K562 (cell line): ENCODE data around the gene TSHR. TPM values are rescaled to one million over a fixed set of nuclear protein-coding genes. Genes with fewer than 3 reads are reported as not detected.

Experiments used
- BHLHE40 ChIP-seq: IDR thresholded peaks from 2 replicates; pipeline ENCODE4 v1.6.1; 2011; ENCODE audit warnings: low read length, improper control_type of control experiment
- CEBPG ChIP-seq, 3 experiments: fragments of 200-800 bp in 1 of 3; sonication (Bioruptor generic) in 1 of 3; sonication (generic) in 1 of 3; formaldehyde crosslinking in 1 of 3; IDR thresholded peaks in 2 of 3; conservative IDR thresholded peaks in 1 of 3; 2 replicates each; pipeline versions ENCODE4 v1.6.1 to v1.8.0; 2016 to 2022; ENCODE audit warnings: missing compliant biosample characterization in 2 of 3, missing genetic modification characterization in 2 of 3, mild to moderate bottlenecking in 1 of 3, missing genetic modification reagents in 1 of 3
- CXXC5 ChIP-seq: fragments of 250-450 bp; sonication (Bioruptor Pico); IDR thresholded peaks from 2 replicates; pipeline ENCODE4 v1.8.0; 2022; ENCODE audit warnings: inconsistent platforms, mild to moderate bottlenecking, moderate library complexity
- DPF2 ChIP-seq: fragments of 450-650 bp; IDR thresholded peaks from 2 replicates; pipeline ENCODE4 v1.6.1; 2016
- EP400 ChIP-seq: fragments of 450-650 bp; IDR thresholded peaks from 2 replicates; pipeline ENCODE4 v1.6.1; 2017; ENCODE audit warnings: antibody characterized with exemption, mild to moderate bottlenecking, moderate library complexity
- FOXA1 ChIP-seq: fragments of 450-650 bp; IDR thresholded peaks from 2 replicates; pipeline ENCODE4 v1.6.1; 2016; ENCODE audit warnings: mild to moderate bottlenecking, borderline replicate concordance
- HDAC3 ChIP-seq: fragments of 450-650 bp; IDR thresholded peaks from 2 replicates; pipeline ENCODE4 v1.6.1; 2018; ENCODE audit warnings: borderline replicate concordance, mild to moderate bottlenecking, moderate library complexity; ENCODE audit not compliant: partially characterized antibody
- HMG20B ChIP-seq: fragments of 250-450 bp; sonication (Bioruptor Pico); IDR thresholded peaks from 2 replicates; pipeline ENCODE4 v1.5.0; 2021; ENCODE audit warnings: mild to moderate bottlenecking
- JUND ChIP-seq, 2 experiments: IDR thresholded peaks; 2 replicates in 1 of 2; 3 replicates in 1 of 2; pipeline ENCODE4 v1.6.1; 2011; ENCODE audit warnings: borderline replicate concordance in 2 of 2, low read depth in 2 of 2, low read length in 2 of 2, improper control_type of control experiment in 1 of 2, missing biosample characterization in 1 of 2, missing genetic modification characterization in 1 of 2, missing genetic modification reagents in 1 of 2
- L3MBTL2 ChIP-seq: fragments of 450-650 bp; IDR thresholded peaks from 2 replicates; pipeline ENCODE4 v1.6.1; 2016; ENCODE audit warnings: mild to moderate bottlenecking, moderate library complexity
- MCM5 ChIP-seq: fragments of 450-650 bp; IDR thresholded peaks from 2 replicates; pipeline ENCODE4 v1.6.1; 2016; ENCODE audit warnings: low read depth
- MEIS2 ChIP-seq: fragments of 450-650 bp; IDR thresholded peaks from 2 replicates; pipeline ENCODE4 v1.6.1; 2014; ENCODE audit warnings: mild to moderate bottlenecking; ENCODE audit not compliant: partially characterized antibody
- MYNN ChIP-seq, 2 experiments: sonication (generic); formaldehyde crosslinking in 1 of 2; IDR thresholded peaks; 2 replicates each; pipeline versions ENCODE4 v1.5.0 to v1.6.1; 2016 to 2020; ENCODE audit warnings: antibody characterized with exemption in 1 of 2, missing genetic modification reagents in 1 of 2
- NFIX ChIP-seq: fragments of 250-450 bp; sonication (Bioruptor Pico); IDR thresholded peaks from 2 replicates; pipeline ENCODE4 v1.4.0; 2020; ENCODE audit warnings: low read depth, mild to moderate bottlenecking, moderate library complexity
- NFYB ChIP-seq: IDR thresholded peaks from 2 replicates; pipeline ENCODE4 v1.6.1; 2011; ENCODE audit warnings: mild to moderate bottlenecking, moderate library complexity; ENCODE audit not compliant: insufficient read length; ENCODE audit errors: extremely low read depth
- PCBP2 ChIP-seq: fragments of 200-400 bp; formaldehyde crosslinking; IDR thresholded peaks from 2 replicates; pipeline ENCODE4 v1.6.1; 2018; ENCODE audit warnings: low read length, low read depth, mild to moderate bottlenecking, moderate library complexity; ENCODE audit not compliant: poor library complexity, severe bottlenecking
- POLR3G ChIP-seq: IDR thresholded peaks from 2 replicates; pipeline ENCODE4 v1.6.1; 2011; ENCODE audit not compliant: insufficient read length, insufficient replicate concordance; ENCODE audit errors: extremely low read depth
- RBM34 ChIP-seq: fragments of 200-400 bp; formaldehyde crosslinking; IDR thresholded peaks from 2 replicates; pipeline ENCODE4 v1.6.1; 2018; ENCODE audit warnings: low read length, borderline replicate concordance; ENCODE audit not compliant: insufficient read depth
- SAFB ChIP-seq: fragments of 200-400 bp; formaldehyde crosslinking; IDR thresholded peaks from 2 replicates; pipeline ENCODE4 v1.6.1; 2017; ENCODE audit warnings: low read depth, low read length, borderline replicate concordance
- SIN3B ChIP-seq: fragments of 450-650 bp; IDR thresholded peaks from 2 replicates; pipeline ENCODE4 v1.6.1; 2017; ENCODE audit warnings: low read depth, mild to moderate bottlenecking, moderate library complexity
- SOX6 ChIP-seq: fragments of 450-650 bp; IDR thresholded peaks from 2 replicates; pipeline ENCODE4 v1.6.1; 2014; ENCODE audit warnings: mild to moderate bottlenecking
- TEAD4 ChIP-seq, 2 experiments: sonication (generic) in 1 of 2; formaldehyde crosslinking in 1 of 2; IDR thresholded peaks; 2 replicates each; pipeline versions ENCODE4 v1.6.1 to v1.8.0; 2012 to 2022; ENCODE audit warnings: borderline replicate concordance in 1 of 2, inconsistent platforms in 1 of 2, low read length in 1 of 2, mild to moderate bottlenecking in 1 of 2, missing genetic modification reagents in 1 of 2
- TRIM28 ChIP-seq: fragments of 450-650 bp; IDR thresholded peaks from 2 replicates; pipeline ENCODE4 v1.6.1; 2017
- ZC3H8 ChIP-seq: fragments of 450-650 bp; IDR thresholded peaks from 2 replicates; pipeline ENCODE4 v1.6.1; 2017
- ZEB2 ChIP-seq: fragments of 450-650 bp; IDR thresholded peaks from 2 replicates; pipeline ENCODE4 v1.6.1; 2016
- ZKSCAN8 ChIP-seq: fragments of 200-800 bp; sonication (Bioruptor generic); IDR thresholded peaks from 2 replicates; pipeline ENCODE4 v1.6.1; 2016; ENCODE audit warnings: missing genetic modification characterization, missing compliant biosample characterization
- ZNF239 ChIP-seq: fragments of 250-450 bp; sonication (Bioruptor Pico); IDR thresholded peaks from 2 replicates; pipeline ENCODE4 v1.4.0; 2020; ENCODE audit warnings: mild to moderate bottlenecking
- polyA plus RNA-seq, 8 experiments: library from polyadenylated mRNA; depleted of rRNA in 4 of 8; stranded (reverse) in 5 of 8; unstranded in 3 of 8; fragments of >200 nt; fragmentation: Nextera tagmentation in 2 of 8; fragmentation: Illumina TruSeq in 1 of 8; extraction: Ambion mirVana in 2 of 8; extraction: Trizol in 1 of 8; gene quantifications; 2 replicates each; pipeline versions ENCODE4 v1.2.1 to v1.2.3, GENCODE V29; 2011 to 2014; ENCODE audit warnings: inconsistent platforms in 1 of 8, missing spikeins in 1 of 8
- total RNA-seq, 7 experiments: library from RNA; depleted of rRNA in 6 of 7; stranded (reverse); fragments of >200 nt in 6 of 7; fragmentation: Illumina TruSeq in 2 of 7; extraction: Trizol in 2 of 7; gene quantifications; 2 replicates each; pipeline versions ENCODE4 v1.2.1 to v1.2.3, GENCODE V29; 2011 to 2021; ENCODE audit warnings: low replicate concordance in 1 of 7
- TF ChIP-seq, protein P1 (sequence below): fragments of 250-450 bp; sonication (Bioruptor Pico); IDR thresholded peaks from 2 replicates; pipeline ENCODE4 v1.6.1; 2021; ENCODE audit warnings: mild to moderate bottlenecking
- TF ChIP-seq, protein P2 (sequence below): fragments of 250-450 bp; sonication (Bioruptor Pico); IDR thresholded peaks from 2 replicates; pipeline ENCODE4 v1.5.0; 2021

The TSHR gene
- total and polyA plus RNA-seq, 9 of the 15 experiments (the other 6 are each of a cell fraction or from before 2014, with no cell fraction given) = 0.01 to 0.10 TPM; not detected in 7

DNA sequence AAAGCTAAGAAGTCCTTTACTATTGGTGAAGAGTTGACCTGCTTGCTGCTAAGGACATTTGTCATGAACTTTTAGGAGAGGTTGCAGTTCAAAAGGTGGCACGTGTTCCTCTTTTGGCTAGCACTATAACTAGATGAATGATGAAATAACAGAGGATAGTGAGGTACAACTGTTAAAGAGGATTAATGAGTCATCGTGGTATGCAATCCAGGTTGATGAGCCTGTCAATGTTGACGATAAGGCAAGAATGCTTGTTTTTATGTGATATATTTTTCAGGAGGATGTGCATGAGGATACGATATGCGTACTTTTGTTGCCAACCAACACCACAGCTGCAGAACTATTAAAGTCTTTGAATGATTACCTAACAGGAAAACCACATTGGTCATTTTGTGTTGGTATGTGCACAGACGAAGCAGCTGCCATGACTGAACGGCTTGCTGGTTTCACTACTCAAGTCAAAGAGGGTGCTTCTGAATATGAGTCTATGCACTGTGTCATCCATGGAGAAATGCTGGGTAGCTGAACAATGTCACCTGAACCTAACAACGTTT, 24.5 kb upstream of the TSHR start (continued):
- no peak for TF ChIP-seq ZKSCAN8 (CRISPR knock-in tag)
- TF ChIP-seq JUND (IDR thresholded peaks at IDR 0.05; ENCODE audit: borderline replicate concordance, low read depth, low read length) = peak; percentile 85
- peak; percentile 81 for TF ChIP-seq JUND (tag; IDR thresholded peaks at IDR 0.05; ENCODE audit: borderline replicate concordance, low read depth, low read length)
- peak; percentile 87 for TF ChIP-seq MEIS2
- TF ChIP-seq L3MBTL2 = peak; percentile 59; the same call in 1 of the 2 replicates
- no peak for TF ChIP-seq MCM5
- TF ChIP-seq FOXA1 = no peak
- no peak for TF ChIP-seq MYNN (IDR thresholded peaks at IDR 0.05)
- no peak for TF ChIP-seq MYNN (CRISPR knock-in tag; IDR thresholded peaks at IDR 0.05)
- peak; percentile 67 for TF ChIP-seq TEAD4 (IDR thresholded peaks at IDR 0.05; ENCODE audit: low read length)
- no peak for TF ChIP-seq TEAD4 (CRISPR knock-in tag; IDR thresholded peaks at IDR 0.05; ENCODE audit: borderline replicate concordance)
- TF ChIP-seq SAFB = no peak
- TF ChIP-seq PCBP2 = no peak
- TF ChIP-seq POLR3G = no peak
- peak; percentile 31; the same call in 1 of the 2 replicates for TF ChIP-seq SOX6
- TF ChIP-seq EP400 = peak; percentile 46; the same call in 1 of the 2 replicates
- no peak for TF ChIP-seq ZNF239 (CRISPR knock-in tag)
- no peak for TF ChIP-seq NFIX (CRISPR knock-in tag)
- TF ChIP-seq ZC3H8 = no peak
- TF ChIP-seq CXXC5 (CRISPR knock-in tag) = peak; percentile 24; the same call in 1 of the 2 replicates
- TF ChIP-seq TRIM28 = no peak
- TF ChIP-seq, protein P1, sequence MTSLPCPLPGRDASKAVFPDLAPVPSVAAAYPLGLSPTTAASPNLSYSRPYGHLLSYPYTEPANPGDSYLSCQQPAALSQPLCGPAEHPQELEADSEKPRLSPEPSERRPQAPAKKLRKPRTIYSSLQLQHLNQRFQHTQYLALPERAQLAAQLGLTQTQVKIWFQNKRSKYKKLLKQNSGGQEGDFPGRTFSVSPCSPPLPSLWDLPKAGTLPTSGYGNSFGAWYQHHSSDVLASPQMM = no peak
- TF ChIP-seq NFYB = no peak
- no peak for TF ChIP-seq HDAC3
- no peak for TF ChIP-seq SIN3B
- TF ChIP-seq HMG20B = no peak
- peak; percentile 65; the same call in 1 of the 2 replicates for TF ChIP-seq BHLHE40
- TF ChIP-seq, protein P2, sequence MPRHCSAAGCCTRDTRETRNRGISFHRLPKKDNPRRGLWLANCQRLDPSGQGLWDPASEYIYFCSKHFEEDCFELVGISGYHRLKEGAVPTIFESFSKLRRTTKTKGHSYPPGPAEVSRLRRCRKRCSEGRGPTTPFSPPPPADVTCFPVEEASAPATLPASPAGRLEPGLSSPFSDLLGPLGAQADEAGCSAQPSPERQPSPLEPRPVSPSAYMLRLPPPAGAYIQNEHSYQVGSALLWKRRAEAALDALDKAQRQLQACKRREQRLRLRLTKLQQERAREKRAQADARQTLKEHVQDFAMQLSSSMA (CRISPR knock-in tag) = no peak
- TF ChIP-seq ZEB2 = peak; percentile 47
- TF ChIP-seq CEBPG (CRISPR knock-in tag; IDR thresholded peaks at IDR 0.05) = peak; percentile 88
- TF ChIP-seq CEBPG (tag; conservative IDR thresholded peaks at IDR 0.05 in 1 of 2, IDR thresholded peaks at IDR 0.05 in 1 of 2) = peak; percentile 7 to 92; a peak in 2 of 4 replicates
- peak; percentile 43; the same call in 1 of the 2 replicates for TF ChIP-seq DPF2
- TF ChIP-seq RBM34 = no peak
